ENCODE results near the gene FLOT2.

FLOT2 gene

GRCh38 chr17:28873839-28874238, 23.7 kb downstream of the FLOT2 start:
- Histone ChIP-seq H3K4me2 (ENCODE audit: low read length) (no peak overlapping the region), H3K4ac (ENCODE audit: low read depth, low read length) (no peak overlapping the region), H2BK15ac (replicated peaks; ENCODE audit: low read depth) (no peak overlapping the region), H2BK5ac (ENCODE audit: low read length) (no peak overlapping the region), H3K9ac (ENCODE audit: low read length) (no peak overlapping the region), H3K79me1 (ENCODE audit: low read length) (no peaks in the 10 kb centered on the region), H3K56ac (ENCODE audit: low read length) (no peak overlapping the region), H2BK120ac (ENCODE audit: low read depth, low read length) (no peak overlapping the region), H3K79me2 (ENCODE audit: control insufficient read depth, insufficient read depth, low read length) (no peaks in the 10 kb centered on the region), H3K18ac (ENCODE audit: low read length) (no peak overlapping the region), H3K27me3 (ENCODE audit: insufficient read depth, low read length, poor library complexity) (no peaks in the 10 kb centered on the region), H2AK5ac (ENCODE audit: low read length) (no peak overlapping the region), H4K8ac (ENCODE audit: low read depth, low read length) (no peak overlapping the region), H4K5ac (ENCODE audit: low read length) (no peak overlapping the region), H3K4me1 (ENCODE audit: control insufficient read depth, low read depth, low read length) (peaks cover 3% of the 10 kb centered on the region), H3K27ac (ENCODE audit: low read depth, low read length) (no peak overlapping the region), H3K23ac (ENCODE audit: low read length) (no peak overlapping the region), H3K36me3 (ENCODE audit: control insufficient read depth, insufficient read depth, low read length) (no peaks in the 10 kb centered on the region), H3K4me3 (ENCODE audit: low read length) (no peak overlapping the region)
- no CpG with 5 or more reads among the region's 7 CpGs for WGBS (ENCODE audit: extremely low coverage, insufficient coverage, low lambda C conversion rate)
- no peak for DNase-seq

- no peak overlapping the region for H4K5ac ChIP-seq (ENCODE audit: low read length)
- no peak overlapping the region for H4K8ac ChIP-seq (ENCODE audit: low read depth, low read length)
- H3K23ac ChIP-seq (ENCODE audit: low read length): no peak overlapping the region
- no peak overlapping the region for H3K4me3 ChIP-seq (ENCODE audit: low read length)
- no peak overlapping the region for H2BK120ac ChIP-seq (ENCODE audit: low read depth, low read length)
- H3K36me3 ChIP-seq (ENCODE audit: control insufficient read depth, insufficient read depth, low read length): no peaks in the 10 kb centered on the region
- H3K4me1 ChIP-seq (ENCODE audit: control insufficient read depth, low read depth, low read length): peaks cover 2% of the 10 kb centered on the region
- no peaks in the 10 kb centered on the region for H3K79me2 ChIP-seq (ENCODE audit: control insufficient read depth, insufficient read depth, low read length)
- no peaks in the 10 kb centered on the region for H3K27me3 ChIP-seq (ENCODE audit: insufficient read depth, low read length, poor library complexity)
- no peak for DNase-seq
- no peak overlapping the region for H3K4me2 ChIP-seq (ENCODE audit: low read length)
- no peak overlapping the region for H2AK5ac ChIP-seq (ENCODE audit: low read length)
- no peak overlapping the region for H3K4ac ChIP-seq (ENCODE audit: low read depth, low read length)
- H3K79me1 ChIP-seq (ENCODE audit: low read length): no peaks in the 10 kb centered on the region
- no peak overlapping the region for H2BK5ac ChIP-seq (ENCODE audit: low read length)
- no peak overlapping the region for H3K56ac ChIP-seq (ENCODE audit: low read length)
- no CpG with 5 or more reads among the region's 6 CpGs for WGBS (ENCODE audit: extremely low coverage, insufficient coverage, low lambda C conversion rate)
- no peak overlapping the region for H3K9ac ChIP-seq (ENCODE audit: low read length)
- H3K27ac ChIP-seq (ENCODE audit: low read depth, low read length): no peak overlapping the region
- H3K18ac ChIP-seq (ENCODE audit: low read length): no peak overlapping the region
- no peak overlapping the region for H2BK15ac ChIP-seq (replicated peaks; ENCODE audit: low read depth)
Measured at GRCh38 chr17:28871056-28871579, 26.4 kb downstream of the FLOT2 start.

DNA sequence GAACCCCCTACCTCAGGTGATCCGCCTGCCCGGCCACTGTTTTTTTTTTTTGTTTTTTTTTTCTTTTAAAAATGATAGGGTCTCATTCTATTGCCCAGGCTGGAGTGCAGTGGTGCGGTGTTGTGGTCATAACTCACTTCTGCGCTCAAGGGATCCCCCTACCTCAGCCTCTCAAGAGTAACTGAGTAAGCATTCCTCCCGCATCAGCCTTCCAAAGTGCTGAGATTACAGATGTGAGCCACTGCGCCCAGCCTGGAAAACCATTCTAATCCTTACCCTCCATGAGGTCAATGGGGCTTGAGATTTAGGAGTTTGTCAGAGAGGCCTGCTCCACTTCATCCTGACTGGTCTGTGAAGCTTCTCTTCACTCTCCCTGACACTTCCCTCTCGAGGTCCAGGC, 30.3 kb downstream of the FLOT2 start:
- no peak for DNase-seq
- Histone ChIP-seq H3K23ac (ENCODE audit: low read length) (no peak overlapping the region), H3K27me3 (ENCODE audit: insufficient read depth, low read length, poor library complexity) (no peaks in the 10 kb centered on the region), H4K8ac (ENCODE audit: low read depth, low read length) (no peak overlapping the region), H2BK120ac (ENCODE audit: low read depth, low read length) (no peak overlapping the region), H3K4me1 (ENCODE audit: control insufficient read depth, low read depth, low read length) (no peaks in the 10 kb centered on the region), H4K5ac (ENCODE audit: low read length) (no peak overlapping the region), H3K36me3 (ENCODE audit: control insufficient read depth, insufficient read depth, low read length) (no peaks in the 10 kb centered on the region), H2BK5ac (ENCODE audit: low read length) (no peak overlapping the region), H2AK5ac (ENCODE audit: low read length) (no peak overlapping the region), H3K27ac (ENCODE audit: low read depth, low read length) (no peak overlapping the region), H3K18ac (ENCODE audit: low read length) (no peak overlapping the region), H3K9ac (ENCODE audit: low read length) (no peak overlapping the region), H3K4me2 (ENCODE audit: low read length) (no peak overlapping the region), H3K4ac (ENCODE audit: low read depth, low read length) (no peak overlapping the region), H2BK15ac (replicated peaks; ENCODE audit: low read depth) (no peak overlapping the region), H3K56ac (ENCODE audit: low read length) (no peak overlapping the region), H3K79me2 (ENCODE audit: control insufficient read depth, insufficient read depth, low read length) (no peaks in the 10 kb centered on the region), H3K79me1 (ENCODE audit: low read length) (no peaks in the 10 kb centered on the region), H3K4me3 (ENCODE audit: low read length) (no peak overlapping the region)
- no CpG with 5 or more reads among the region's 7 CpGs for WGBS (ENCODE audit: extremely low coverage, insufficient coverage, low lambda C conversion rate)

DNA sequence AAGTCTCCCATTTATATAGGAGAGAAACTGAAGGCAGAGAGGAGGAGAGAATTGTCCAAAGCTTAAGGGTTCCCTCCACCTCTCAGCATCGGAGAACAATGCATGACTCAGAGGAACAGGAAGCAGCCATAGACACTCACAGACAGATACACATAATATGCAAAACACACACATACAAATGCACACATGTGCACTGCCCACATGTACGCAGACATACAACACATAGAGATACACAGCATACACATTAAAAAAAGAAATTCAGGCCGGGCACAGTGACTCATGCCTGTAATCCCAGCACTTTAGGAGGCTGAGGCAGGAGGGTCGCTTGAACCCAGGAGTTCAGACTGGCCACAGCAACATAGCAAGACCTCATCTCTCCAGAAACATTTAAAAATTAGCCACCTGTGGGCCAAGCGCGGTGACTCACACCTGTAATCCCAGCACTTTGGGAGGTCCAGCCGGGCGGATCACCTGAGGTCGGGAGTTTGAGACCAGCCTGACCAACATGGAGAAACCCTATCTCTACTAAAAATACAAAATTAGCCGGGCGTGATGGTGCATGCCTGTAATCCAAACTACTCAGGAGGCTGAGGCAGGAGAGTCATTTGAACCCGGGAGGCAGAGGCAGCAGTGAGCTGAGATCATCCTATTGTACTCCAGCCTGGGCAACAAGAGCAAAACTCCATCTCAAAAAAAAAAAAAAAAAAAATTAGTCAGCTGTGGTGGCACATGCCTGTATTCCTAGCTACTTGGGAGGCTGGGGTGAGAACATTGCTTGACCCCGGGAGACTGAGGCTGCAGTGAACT, 31.4 kb downstream of the FLOT2 start:
- no peaks in the 10 kb centered on the region for H3K79me1 ChIP-seq (ENCODE audit: low read length)
- H3K4me2 ChIP-seq (ENCODE audit: low read length): no peak overlapping the region
- no peak overlapping the region for H3K4ac ChIP-seq (ENCODE audit: low read depth, low read length)
- no peaks in the 10 kb centered on the region for H3K27me3 ChIP-seq (ENCODE audit: insufficient read depth, low read length, poor library complexity)
- no peak overlapping the region for H2AK5ac ChIP-seq (ENCODE audit: low read length)
- no peak overlapping the region for H2BK120ac ChIP-seq (ENCODE audit: low read depth, low read length)
- H3K18ac ChIP-seq (ENCODE audit: low read length): no peak overlapping the region
- no peak overlapping the region for H2BK15ac ChIP-seq (replicated peaks; ENCODE audit: low read depth)
- no peak overlapping the region for H3K27ac ChIP-seq (ENCODE audit: low read depth, low read length)
- H3K4me1 ChIP-seq (ENCODE audit: control insufficient read depth, low read depth, low read length): no peaks in the 10 kb centered on the region
- no peaks in the 10 kb centered on the region for H3K79me2 ChIP-seq (ENCODE audit: control insufficient read depth, insufficient read depth, low read length)
- H4K8ac ChIP-seq (ENCODE audit: low read depth, low read length): no peak overlapping the region
- H3K56ac ChIP-seq (ENCODE audit: low read length): no peak overlapping the region
- no peak overlapping the region for H2BK5ac ChIP-seq (ENCODE audit: low read length)
- H3K4me3 ChIP-seq (ENCODE audit: low read length): no peak overlapping the region
- no peak for DNase-seq
- no peak overlapping the region for H3K9ac ChIP-seq (ENCODE audit: low read length)
- H3K36me3 ChIP-seq (ENCODE audit: control insufficient read depth, insufficient read depth, low read length): no peaks in the 10 kb centered on the region
- H4K5ac ChIP-seq (ENCODE audit: low read length): no peak overlapping the region
- no CpG with 5 or more reads among the region's 13 CpGs for WGBS (ENCODE audit: extremely low coverage, insufficient coverage, low lambda C conversion rate)
- H3K23ac ChIP-seq (ENCODE audit: low read length): no peak overlapping the region

GRCh38 chr17:28864991-28865849, 32.3 kb downstream of the FLOT2 start:
- H3K18ac ChIP-seq (ENCODE audit: low read length): no peak overlapping the region
- no peak overlapping the region for H3K4ac ChIP-seq (ENCODE audit: low read depth, low read length)
- peak overlapping the region; percentile 56 for H3K56ac ChIP-seq (ENCODE audit: low read length)
- H2BK5ac ChIP-seq (ENCODE audit: low read length): no peak overlapping the region
- no peaks in the 10 kb centered on the region for H3K79me2 ChIP-seq (ENCODE audit: control insufficient read depth, insufficient read depth, low read length)
- no peaks in the 10 kb centered on the region for H3K4me1 ChIP-seq (ENCODE audit: control insufficient read depth, low read depth, low read length)
- peak; percentile 44 for DNase-seq
- H3K4me2 ChIP-seq (ENCODE audit: low read length): no peak overlapping the region
- no CpG with 5 or more reads among the region's 11 CpGs for WGBS (ENCODE audit: extremely low coverage, insufficient coverage, low lambda C conversion rate)
- peak overlapping the region; percentile 37 for H3K27ac ChIP-seq (ENCODE audit: low read depth, low read length)
- H3K4me3 ChIP-seq (ENCODE audit: low read length): no peak overlapping the region
- no peaks in the 10 kb centered on the region for H3K27me3 ChIP-seq (ENCODE audit: insufficient read depth, low read length, poor library complexity)
- H3K9ac ChIP-seq (ENCODE audit: low read length): no peak overlapping the region
- H2AK5ac ChIP-seq (ENCODE audit: low read length): no peak overlapping the region
- H4K8ac ChIP-seq (ENCODE audit: low read depth, low read length): peak overlapping the region; percentile 87
- no peak overlapping the region for H2BK120ac ChIP-seq (ENCODE audit: low read depth, low read length)
- no peak overlapping the region for H3K23ac ChIP-seq (ENCODE audit: low read length)
- H4K5ac ChIP-seq (ENCODE audit: low read length): no peak overlapping the region
- H2BK15ac ChIP-seq (replicated peaks; ENCODE audit: low read depth): no peak overlapping the region
- no peaks in the 10 kb centered on the region for H3K79me1 ChIP-seq (ENCODE audit: low read length)
- H3K36me3 ChIP-seq (ENCODE audit: control insufficient read depth, insufficient read depth, low read length): peaks cover 4% of the 10 kb centered on the region
